GM12878 (cell line): ENCODE data around the gene TRIM32. TPM values are rescaled to one million over a fixed set of nuclear protein-coding genes. Genes with fewer than 3 reads are reported as not detected.

Source experiments
- ATAC-seq: fragments of 200-7000 bp; cut with Tn5 transposase; 3 replicates; pipeline ENCODE4 v1.9.1; 2020; ENCODE audit warnings: mild to moderate bottlenecking, moderate library complexity
- BruUV-seq: library from RNA; stranded (reverse); fragments of 400-500 nt; replicated peaks from 2 replicates; lab custom pipeline; 2021; lab: Mats Ljungman, UMichigan
- CTCF ChIA-PET: fragments of 300-600 bp; sonication (Branson Sonifier 250); formaldehyde crosslinking; extraction: SDS; loops from one replicate; lab custom pipeline; 2021; ENCODE audit warnings: inconsistent platforms; lab: Yijun Ruan, JAX
- POLR2A ChIA-PET: fragments of 350-600 bp; formaldehyde crosslinking; extraction: SDS; loops from one replicate; lab custom pipeline; 2021; ENCODE audit warnings: inconsistent platforms; lab: Charles Lee
- RAD21 ChIA-PET: fragments of 300-600 bp; sonication (Branson Sonifier 250); formaldehyde crosslinking; loops from one replicate; lab custom pipeline; 2023; ENCODE audit warnings: antibody characterized with exemption; ENCODE audit not compliant: unreplicated experiment; lab: Charles Lee
- SMC1A ChIA-PET: fragments of 300-600 bp; sonication (Branson Sonifier 250); formaldehyde crosslinking; loops from one replicate; lab custom pipeline; 2023; ENCODE audit not compliant: unreplicated experiment, uncharacterized antibody; lab: Charles Lee
- DNase-seq: peaks from one replicate; pipeline ENCODE4 v3.0.0-alpha.2; 2011; ENCODE audit warnings: low read depth, low spot score
- FAIRE-seq: peaks from 3 replicates; lab custom pipeline; 2011; peaks lifted over from hg19 to GRCh38; lab: Jason Lieb, UNC
- H2AFZ ChIP-seq: 2 replicates; pipeline ENCODE4 v1.6.0; 2011; ENCODE audit warnings: low read depth, low read length, control low read depth; ENCODE audit not compliant: control insufficient read depth
- H3K27ac ChIP-seq: 2 replicates; pipeline ENCODE4 v1.5.1; 2011; ENCODE audit warnings: control low read depth; ENCODE audit not compliant: control insufficient read depth, insufficient read depth
- H3K27me3 ChIP-seq, 2 experiments: replicated peaks in 1 of 2; 2 replicates each; pipeline versions ENCODE4 v1.6.0 to v1.6.1; 2011; ENCODE audit warnings: low read length in 1 of 2; ENCODE audit not compliant: control insufficient read depth in 2 of 2, insufficient read depth in 2 of 2
- H3K36me3 ChIP-seq, 2 experiments: 2 replicates each; pipeline ENCODE4 v1.5.1; 2011; ENCODE audit warnings: low read length in 1 of 2; ENCODE audit not compliant: control insufficient read depth in 2 of 2, insufficient read depth in 2 of 2
- H3K4me1 ChIP-seq: 2 replicates; pipeline ENCODE4 v1.6.1; 2011; ENCODE audit warnings: mild to moderate bottlenecking, low read length, moderate library complexity, mixed read lengths; ENCODE audit not compliant: control insufficient read depth, insufficient read depth
- H3K4me2 ChIP-seq: 2 replicates; pipeline ENCODE4 v1.6.0; 2011; ENCODE audit warnings: control low read depth; ENCODE audit not compliant: control insufficient read depth, insufficient read depth
- H3K4me3 ChIP-seq: fragments of 200-600 bp; sonication (generic); 2 replicates; pipeline ENCODE4 v1.5.1; 2016
- H3K79me2 ChIP-seq: 2 replicates; pipeline ENCODE4 v1.6.0; 2011; ENCODE audit warnings: low read length; ENCODE audit not compliant: control insufficient read depth, insufficient read depth
- H3K9ac ChIP-seq: 2 replicates; pipeline ENCODE4 v1.8.0; 2011; ENCODE audit warnings: low read length, control low read depth, mixed read lengths; ENCODE audit not compliant: control insufficient read depth, insufficient read depth
- H3K9me3 ChIP-seq: replicated peaks from 3 replicates; pipeline ENCODE4 v1.5.1; 2011; ENCODE audit warnings: mild to moderate bottlenecking, low read length; ENCODE audit not compliant: control insufficient read depth, insufficient read depth
- H4K20me1 ChIP-seq: 2 replicates; pipeline ENCODE4 v1.6.0; 2011; ENCODE audit not compliant: control insufficient read depth, insufficient read depth
- ATF2 ChIP-seq: IDR thresholded peaks from 2 replicates; pipeline ENCODE4 v1.6.1; 2012; ENCODE audit warnings: low read length, inconsistent platforms
- BACH1 ChIP-seq: fragments of 450-650 bp; IDR thresholded peaks from 2 replicates; pipeline ENCODE4 v1.6.1; 2017; ENCODE audit warnings: mild to moderate bottlenecking, borderline replicate concordance
- BHLHE40 ChIP-seq, 2 experiments: fragments of 450-650 bp in 1 of 2; IDR thresholded peaks; 2 replicates each; pipeline ENCODE4 v1.6.1; 2011 to 2017; ENCODE audit warnings: low read depth in 2 of 2, borderline replicate concordance in 1 of 2, improper control_type of control experiment in 1 of 2, low read length in 1 of 2, mild to moderate bottlenecking in 1 of 2
- CBFB ChIP-seq: IDR thresholded peaks from 2 replicates; pipeline ENCODE4 v1.6.1; 2016; ENCODE audit warnings: antibody characterized with exemption, low read depth
- CBX3 ChIP-seq: fragments of 200-600 bp; sonication (generic); IDR thresholded peaks from 2 replicates; pipeline ENCODE4 v1.6.1; 2016; ENCODE audit warnings: low read depth, borderline replicate concordance
- CHD4 ChIP-seq: fragments of 200-600 bp; sonication (generic); IDR thresholded peaks from 2 replicates; pipeline ENCODE4 v1.6.1; 2016; ENCODE audit warnings: mild to moderate bottlenecking
- MYC ChIP-seq: IDR thresholded peaks from 2 replicates; pipeline ENCODE4 v1.6.1; 2011; ENCODE audit warnings: mild to moderate bottlenecking, low read length, moderate library complexity, inconsistent platforms; ENCODE audit not compliant: insufficient read depth, insufficient replicate concordance, insufficient read length, severe bottlenecking
- PBX3 ChIP-seq: IDR thresholded peaks from 2 replicates; pipeline ENCODE4 v1.6.1; 2011; ENCODE audit warnings: mild to moderate bottlenecking, low read depth, low read length, moderate library complexity; ENCODE audit not compliant: insufficient replicate concordance
- RAD51 ChIP-seq: fragments of 450-650 bp; IDR thresholded peaks from 2 replicates; pipeline ENCODE4 v1.6.1; 2016; ENCODE audit warnings: moderate library complexity, mild to moderate bottlenecking, inconsistent platforms
- SKIL ChIP-seq: fragments of 450-650 bp; IDR thresholded peaks from 2 replicates; pipeline ENCODE4 v1.6.1; 2017; ENCODE audit warnings: mild to moderate bottlenecking, low read depth, inconsistent platforms; ENCODE audit not compliant: poor library complexity, severe bottlenecking
- USF2 ChIP-seq: IDR thresholded peaks from 2 replicates; pipeline ENCODE4 v1.6.1; 2011; ENCODE audit warnings: low read depth, low read length, improper control_type of control experiment, borderline replicate concordance
- ZNF592 ChIP-seq: fragments of 450-650 bp; IDR thresholded peaks from 2 replicates; pipeline ENCODE4 v1.6.1; 2017; ENCODE audit warnings: mild to moderate bottlenecking, moderate library complexity
- ZNF622 ChIP-seq: fragments of 450-650 bp; IDR thresholded peaks from 2 replicates; pipeline ENCODE4 v1.6.1; 2017; ENCODE audit warnings: mild to moderate bottlenecking, inconsistent platforms
- ZZZ3 ChIP-seq: IDR thresholded peaks from 2 replicates; pipeline ENCODE4 v1.6.1; 2011; ENCODE audit warnings: low read depth; ENCODE audit not compliant: control insufficient read depth, insufficient read length
- WGBS: methylation state at CpG from one replicate; pipeline ENCODE4 v1.1.6; 2016; ENCODE audit warnings: low lambda C conversion rate; ENCODE audit not compliant: insufficient replicate concordance, insufficient coverage; ENCODE audit errors: missing lambda C conversion rate; 5-methylcytosine and 5-hydroxymethylcytosine counted together
- in situ Hi-C: fragments of 300-500 bp; cut with MboI; formaldehyde crosslinking; loops from 9 replicates; pipeline ENCODE4 v1.14.3; 2018; ENCODE audit warnings: mixed read lengths
- intact Hi-C: fragments of 100-400 bp; cut with micrococcal nuclease; formaldehyde crosslinking; loops from one replicate; pipeline ENCODE4 v1.14.2; 2022; ENCODE audit not compliant: unreplicated experiment
- polyA plus RNA-seq, 11 experiments: library from polyadenylated mRNA; depleted of rRNA in 4 of 11; unstranded in 6 of 11; stranded (reverse) in 5 of 11; fragments of >200 nt; fragmentation: Nextera tagmentation in 4 of 11; fragmentation: Illumina TruSeq in 1 of 11; extraction: Ambion mirVana in 4 of 11; extraction: Trizol in 1 of 11; gene quantifications; 1 replicate in 1 of 11; 2 replicates in 10 of 11; pipeline versions ENCODE4 v1.2.1 to v1.2.3, GENCODE V29; 2011 to 2016; ENCODE audit warnings: inconsistent platforms in 2 of 11, missing spikeins in 2 of 11, low read depth in 1 of 11
- total RNA-seq, 4 experiments: library from RNA; depleted of rRNA in 3 of 4; stranded (reverse); fragments of >200 nt in 3 of 4; fragmentation: Illumina TruSeq in 1 of 4; extraction: Trizol in 1 of 4; gene quantifications; 2 replicates each; pipeline versions ENCODE4 v1.2.1 to v1.2.3, GENCODE V29; 2013 to 2021

TRIM32 gene
- total and polyA plus RNA-seq, 10 of the 15 experiments (the other 5 are each of a cell fraction or from before 2014, with no cell fraction given): 7.1 to 23.8 (median 12.2) TPM

GRCh38 chr9:116703634-116704033 lies 16.5 kb downstream of the TRIM32 start:
- RAD21 ChIA-PET: no interaction called here
- POLR2A ChIA-PET: no interaction called here

More at GRCh38 chr9:116703634-116704033, 16.5 kb downstream of the TRIM32 start:
- H3K9ac ChIP-seq: no peak overlapping the region
- BruUV-seq: no TSS peak
- ATAC-seq: no peak
- no peak overlapping the region for H3K27ac ChIP-seq
- ChIA-PET SMC1A (interaction anchor here (1.3 to 2.0 kb wide), 3 partner anchors 10 to 35 kb away, joined by 3 to 6 read pairs (median 4); partner anchors contain the start of gene TRIM32), CTCF (interaction anchor here (0.6 to 1.3 kb wide), 3 partner anchors 10 to 157 kb away, joined by 3 to 4 read pairs (median 3); no protein-coding TSS in a partner anchor)
- intact Hi-C loops: no loop called here
- no peaks in the 10 kb centered on the region; the same call in 1 of the 2 replicates for H3K79me2 ChIP-seq
- peaks cover 5 to 15% of the 10 kb centered on the region in 2 experiments for H3K36me3 ChIP-seq
- no peaks in the 10 kb centered on the region for H3K27me3 ChIP-seq
- no peak for FAIRE-seq
- DNase-seq: no peak
- WGBS: 86% methylated on average over 3 of the region's 3 CpGs
- TF ChIP-seq MYC (no peak), CBX3 (no peak), ZZZ3 (no peak), PBX3 (no peak), ZNF592 (no peak), ZNF622 (no peak), USF2 (no peak), BACH1 (no peak), ATF2 (no peak), BHLHE40 (IDR thresholded peaks at IDR 0.05; ENCODE audit: borderline replicate concordance in 1 of 2, low read depth in 2 of 2, low read length in 1 of 2) (no peak), SKIL (no peak), CHD4 (no peak), RAD51 (no peak), CBFB (no peak)
- no peaks in the 10 kb centered on the region; the same call in 2 of the 3 replicates for H3K9me3 ChIP-seq
- no peak overlapping the region for H2AFZ ChIP-seq
- in situ Hi-C loops: no loop called here
- H3K4me1 ChIP-seq: no peaks in the 10 kb centered on the region
- no peak overlapping the region for H3K4me3 ChIP-seq
- H3K4me2 ChIP-seq: no peak overlapping the region
- no peaks in the 10 kb centered on the region for H4K20me1 ChIP-seq
